Tibial artery (tissue), 4 donors: Measurements from ENCODE around the gene DCLK1.
"Not testable (repeated sequence)": the region's sequence is repeated elsewhere in the genome, so short reads cannot be mapped to it uniquely, and the experiment has no call there.

ENCODE experiments used
- DNase-seq, 2 donors: peaks; one replicate each; pipeline ENCODE4 v3.0.0-alpha.2; 2019
- H3K27ac ChIP-seq, 2 donors: fragments of 200-600 bp; sonication (generic) in 1 of 2; 1 replicate in 1 of 2; 2 replicates in 1 of 2; pipeline ENCODE4 v1.5.1; 2018 to 2019; ENCODE audit warnings: mild to moderate bottlenecking in 1 of 2
- H3K27me3 ChIP-seq, 2 donors: fragments of 200-600 bp; sonication (generic) in 1 of 2; one replicate each; pipeline versions ENCODE4 v1.5.1 to v1.6.0; 2016 to 2019
- H3K36me3 ChIP-seq, 3 donors: fragments of 200-600 bp; sonication (generic) in 2 of 3; one replicate each; pipeline ENCODE4 v1.5.1; 2016 to 2019; ENCODE audit warnings: mild to moderate bottlenecking in 2 of 3
- H3K4me1 ChIP-seq, 4 donors: fragments of 200-600 bp; sonication (generic) in 2 of 4; 1 replicate in 3 of 4; 2 replicates in 1 of 4; pipeline ENCODE4 v1.5.1; 2016 to 2019
- H3K4me3 ChIP-seq, 2 donors: fragments of 200-600 bp; sonication (generic) in 1 of 2; 1 replicate in 1 of 2; 2 replicates in 1 of 2; pipeline ENCODE4 v1.5.1; 2018 to 2019; ENCODE audit warnings: mild to moderate bottlenecking in 2 of 2
- H3K9me3 ChIP-seq, 3 donors: fragments of 200-600 bp; sonication (generic) in 1 of 3; one replicate each; pipeline ENCODE4 v1.5.1; 2016 to 2019
- intact Hi-C: fragments of 100-400 bp; cut with DNase I; formaldehyde crosslinking; loops from one replicate; pipeline ENCODE4 v1.15.0; 2023; ENCODE audit warnings: low total_unique reads
- TF ChIP-seq, protein P1 (sequence below), 2 experiments: fragments of 200-600 bp in 1 of 2; fragments of 450-650 bp in 1 of 2; IDR thresholded peaks; one replicate each; pipeline ENCODE4 v1.5.1; 2017 to 2019; ENCODE audit warnings: antibody characterized with exemption in 2 of 2, mild to moderate bottlenecking in 1 of 2, moderate library complexity in 1 of 2

DCLK1 gene

GRCh38 chr13:36082396-36082795 is 48.8 kb downstream of the DCLK1 start:
- TF ChIP-seq, protein P1, sequence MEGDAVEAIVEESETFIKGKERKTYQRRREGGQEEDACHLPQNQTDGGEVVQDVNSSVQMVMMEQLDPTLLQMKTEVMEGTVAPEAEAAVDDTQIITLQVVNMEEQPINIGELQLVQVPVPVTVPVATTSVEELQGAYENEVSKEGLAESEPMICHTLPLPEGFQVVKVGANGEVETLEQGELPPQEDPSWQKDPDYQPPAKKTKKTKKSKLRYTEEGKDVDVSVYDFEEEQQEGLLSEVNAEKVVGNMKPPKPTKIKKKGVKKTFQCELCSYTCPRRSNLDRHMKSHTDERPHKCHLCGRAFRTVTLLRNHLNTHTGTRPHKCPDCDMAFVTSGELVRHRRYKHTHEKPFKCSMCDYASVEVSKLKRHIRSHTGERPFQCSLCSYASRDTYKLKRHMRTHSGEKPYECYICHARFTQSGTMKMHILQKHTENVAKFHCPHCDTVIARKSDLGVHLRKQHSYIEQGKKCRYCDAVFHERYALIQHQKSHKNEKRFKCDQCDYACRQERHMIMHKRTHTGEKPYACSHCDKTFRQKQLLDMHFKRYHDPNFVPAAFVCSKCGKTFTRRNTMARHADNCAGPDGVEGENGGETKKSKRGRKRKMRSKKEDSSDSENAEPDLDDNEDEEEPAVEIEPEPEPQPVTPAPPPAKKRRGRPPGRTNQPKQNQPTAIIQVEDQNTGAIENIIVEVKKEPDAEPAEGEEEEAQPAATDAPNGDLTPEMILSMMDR (IDR thresholded peaks at IDR 0.05), result no peak
- Histone ChIP-seq H3K36me3 (no peaks in the 10 kb centered on the region), H3K9me3 (no peaks in the 10 kb centered on the region), H3K4me3 (no peak overlapping the region), H3K27ac (no peak overlapping the region), H3K4me1 (no peaks in the 10 kb centered on the region), H3K27me3 (no peaks in the 10 kb centered on the region)
- intact Hi-C loops, result no loop called here
- DNase-seq, result no peak

- no peaks in the 10 kb centered on the region for H3K36me3 ChIP-seq
- TF ChIP-seq, protein P1 (IDR thresholded peaks at IDR 0.05), result no peak
- intact Hi-C loops, result no loop called here
- H3K4me1 ChIP-seq, result no peaks in the 10 kb centered on the region
- H3K27ac ChIP-seq, result no peak overlapping the region
- no peak for DNase-seq
- H3K4me3 ChIP-seq, result no peak overlapping the region
- no peaks in the 10 kb centered on the region for H3K27me3 ChIP-seq
- H3K9me3 ChIP-seq, result no peaks in the 10 kb centered on the region
These were observed 55.0 kb downstream of the DCLK1 start for GRCh38 chr13:36076211-36076610.

GRCh38 chr13:36074659-36075058 is 56.5 kb downstream of the DCLK1 start:
- intact Hi-C loops, result no loop called here
- no peak overlapping the region for H3K27ac ChIP-seq
- no peak overlapping the region for H3K4me3 ChIP-seq
- TF ChIP-seq, protein P1 (IDR thresholded peaks at IDR 0.05), result no peak
- H3K9me3 ChIP-seq, result no peaks in the 10 kb centered on the region
- no peak for DNase-seq
- no peaks in the 10 kb centered on the region for H3K27me3 ChIP-seq
- no peaks in the 10 kb centered on the region for H3K36me3 ChIP-seq
- no peaks in the 10 kb centered on the region for H3K4me1 ChIP-seq

DNA sequence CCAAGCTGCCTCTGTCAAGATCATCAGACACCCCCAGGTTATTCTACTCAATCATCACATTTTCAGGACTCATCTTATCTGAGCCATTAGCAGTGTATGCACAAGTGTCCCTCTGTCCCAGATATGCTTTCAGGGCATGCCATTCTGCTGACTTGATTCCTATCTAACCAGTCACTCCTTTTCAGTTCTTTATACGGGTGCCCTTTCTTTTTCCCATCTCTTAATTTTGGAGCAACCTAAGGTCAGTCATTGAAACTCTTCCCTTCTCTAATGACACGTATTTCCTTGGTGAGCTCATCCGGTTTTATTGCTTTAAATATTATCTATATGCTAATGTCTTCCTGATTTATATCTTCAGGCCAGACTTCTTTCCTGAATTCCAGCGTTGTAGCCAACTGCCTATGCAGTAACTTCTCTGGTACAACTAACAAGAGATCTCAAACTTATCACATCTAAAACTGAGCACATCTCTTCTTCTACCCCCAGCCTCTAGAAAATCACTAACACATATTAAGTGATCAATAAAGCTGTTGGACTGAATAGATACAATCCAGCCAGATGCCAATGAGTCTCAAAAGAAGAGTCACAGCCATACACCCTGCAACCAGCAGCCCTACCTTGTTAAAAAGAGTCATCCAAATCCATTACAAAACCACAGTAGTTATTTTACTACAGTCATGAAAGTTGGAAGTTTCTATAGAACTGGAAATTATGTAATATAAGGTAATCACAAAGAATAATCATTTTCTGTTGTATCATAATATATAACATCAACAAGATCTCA is 58.8 kb downstream of the DCLK1 start:
- no peak for DNase-seq
- Histone ChIP-seq H3K9me3 (no peaks in the 10 kb centered on the region), H3K27me3 (no peaks in the 10 kb centered on the region), H3K27ac (no peak overlapping the region), H3K36me3 (no peaks in the 10 kb centered on the region), H3K4me1 (peaks cover 0 to 10% (median 4%) of the 10 kb centered on the region in 4 donors), H3K4me3 (no peak overlapping the region)
- intact Hi-C loops, result no loop called here
- TF ChIP-seq, protein P1 (IDR thresholded peaks at IDR 0.05), result no peak

DNA sequence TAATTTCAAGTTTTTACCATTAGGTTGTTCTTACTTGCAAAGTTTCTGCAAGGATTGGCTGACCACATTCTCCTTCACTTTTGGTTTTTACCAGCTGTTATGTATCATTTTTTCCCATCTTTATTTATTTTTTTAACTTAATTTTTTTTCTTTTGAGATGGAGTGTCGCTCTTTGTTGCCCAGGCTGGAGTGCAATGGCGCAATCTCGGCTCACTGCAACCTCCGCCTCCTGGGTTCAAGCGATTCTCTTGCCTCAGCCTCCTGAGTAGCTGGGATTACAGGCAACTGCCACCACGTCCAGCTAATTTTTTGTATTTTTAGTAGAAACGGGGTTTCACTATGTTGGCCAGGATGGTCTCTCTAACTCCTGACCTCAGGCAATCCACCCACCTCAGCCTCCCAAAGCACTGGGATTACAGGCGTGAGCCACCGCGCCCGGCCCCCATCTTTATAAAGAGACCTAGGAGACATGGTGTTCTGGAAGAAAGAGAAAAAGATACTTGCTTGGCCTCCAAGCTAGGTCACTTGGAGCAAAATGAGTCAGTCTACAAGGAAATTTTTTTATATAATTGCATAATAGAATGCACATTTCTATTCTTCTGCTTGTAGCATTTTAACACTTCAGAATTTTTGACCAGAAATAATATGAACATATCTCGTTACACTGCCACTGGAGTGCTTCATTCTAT is 60.5 kb downstream of the DCLK1 start:
- H3K4me3 ChIP-seq, H3K27me3 ChIP-seq, H3K36me3 ChIP-seq, H3K9me3 ChIP-seq, intact Hi-C loops, H3K4me1 ChIP-seq: not testable (repeated sequence)
- DNase-seq, result peak; percentile 54 to 65
- peak overlapping the region; percentile 13 to 32 for H3K27ac ChIP-seq

DNA sequence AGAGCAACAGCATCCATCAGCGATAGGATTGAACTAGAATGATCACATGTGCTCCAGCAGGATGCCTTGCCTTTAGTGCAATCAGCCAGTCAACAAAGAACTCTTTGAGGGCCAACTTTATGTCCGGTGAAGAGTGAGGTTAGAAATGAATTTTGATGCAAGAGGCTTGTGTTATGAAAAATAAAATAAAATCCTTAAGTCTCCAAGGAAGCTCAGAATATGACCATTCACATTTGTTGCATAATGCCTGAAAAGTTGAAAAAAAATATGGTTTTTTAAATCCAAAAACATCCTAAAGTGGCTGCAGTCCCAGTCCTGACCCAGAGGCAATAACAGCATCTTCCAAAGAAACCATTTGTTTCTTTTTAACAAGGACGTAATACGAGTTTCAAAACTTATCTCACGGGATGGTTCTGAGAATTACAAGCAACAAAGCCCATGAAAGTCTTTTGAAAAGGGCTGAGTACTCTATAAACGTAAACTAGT is 61.3 kb downstream of the DCLK1 start:
- Histone ChIP-seq H3K27me3 (no peaks in the 10 kb centered on the region), H3K4me1 (peaks cover 0 to 10% (median 4%) of the 10 kb centered on the region in 4 donors), H3K27ac (peak overlapping the region; percentile 13 to 45), H3K9me3 (no peaks in the 10 kb centered on the region), H3K4me3 (no peak overlapping the region), H3K36me3 (no peaks in the 10 kb centered on the region)
- peak in 1 of 2 donors; percentile 28 for DNase-seq
- intact Hi-C loops, result no loop called here
- TF ChIP-seq, protein P1 (IDR thresholded peaks at IDR 0.05), result no peak
